Pancreas (tissue), 10 donors: ENCODE data around the gene AOPEP. TPM values are rescaled to one million over a fixed set of nuclear protein-coding genes. Genes with fewer than 3 reads are reported as not detected.

Experiments used
- ATAC-seq, 4 donors: fragments of 200-7000 bp; cut with Tn5 transposase; one replicate each; pipeline versions ENCODE4 v1.8.0 to v1.9.1; 2020; ENCODE audit warnings: mild to moderate bottlenecking in 4 of 4, moderate library complexity in 4 of 4
- DNase-seq, 6 donors: peaks; one replicate each; pipeline ENCODE4 v3.0.0-alpha.2; 2020
- FAIRE-seq: peaks from 2 replicates; lab custom pipeline; 2012; peaks lifted over from hg19 to GRCh38; lab: Jason Lieb, UNC
- H3K27ac ChIP-seq, 4 donors: fragments of 200-600 bp; sonication (generic); 1 replicate in 3 of 4; 2 replicates in 1 of 4; pipeline versions ENCODE4 v1.5.0 to v1.8.0; 2020
- H3K27me3 ChIP-seq, 4 donors: fragments of 200-600 bp; one replicate each; pipeline ENCODE4 v1.8.0; 2021
- H3K36me3 ChIP-seq, 3 donors: fragments of 200-600 bp; sonication (generic) in 1 of 3; one replicate each; pipeline versions ENCODE4 v1.5.0 to v1.8.0; 2020 to 2021
- H3K4me1 ChIP-seq, 3 donors: fragments of 200-600 bp; one replicate each; pipeline ENCODE4 v1.8.0; 2021
- H3K4me3 ChIP-seq, 4 donors: fragments of 200-600 bp; sonication (generic) in 2 of 4; one replicate each; pipeline versions ENCODE4 v1.5.0 to v1.8.0; 2020 to 2021
- H3K9me3 ChIP-seq, 4 donors: fragments of 200-600 bp; one replicate each; pipeline ENCODE4 v1.8.0; 2021
- CTCF ChIP-seq, 4 donors: fragments of 200-600 bp; sonication (generic) in 3 of 4; IDR thresholded peaks; one replicate each; pipeline versions ENCODE4 v1.5.0 to v1.8.0; 2021; ENCODE audit warnings: antibody characterized with exemption in 4 of 4
- WGBS, 2 donors: extraction: QIAGEN DNeasy Blood & Tissue Kit; methylation state at CpG; one replicate each; pipeline ENCODE4 v1.1.7; 2013; 5-methylcytosine and 5-hydroxymethylcytosine counted together
- intact Hi-C, 3 donors: fragments of 100-400 bp; cut with DNase I; formaldehyde crosslinking; loops; one replicate each; pipeline versions ENCODE4 v1.11.1 to v1.14.2; 2022
- polyA plus RNA-seq, 2 donors: library from polyadenylated mRNA; stranded (reverse); fragments of 200-250 nt; gene quantifications; one replicate each; pipeline ENCODE4 v1.2.3, GENCODE V29; 2013
- total RNA-seq, 6 donors: library from RNA; stranded (reverse); fragmentation: NEBNext Ultra II Directional in 4 of 6; extraction: Animal tissue kit (Norgen Biotek cat#: 25700) in 4 of 6; gene quantifications; one replicate each; pipeline versions ENCODE4 v1.2.1 to v1.2.4, GENCODE V29; 2021 to 2023
- donor health status: healthy with polysubstance abuse.
- donor health status: DM: no; HTN: no; CAD: no; lungs with moderate emphysema.
- donor health status: DM: no; HTN: no; CAD: no.
- donor health status: control.
- donor health status: control.
- donor health status: Bipolar disorder and iron deficiency.
- donor health status: DM: yes; HTN: yes; CAD: no.
- donor health status: DM: no; HTN: no; CAD: no.
- donor health status: DM: no; HTN: no; CAD: no.
- donor health status: DM: yes; HTN: yes; CAD: no.

AOPEP gene
- total and polyA plus RNA-seq, 8 donors: 50.5 to 140 (median 76.7) TPM

DNA sequence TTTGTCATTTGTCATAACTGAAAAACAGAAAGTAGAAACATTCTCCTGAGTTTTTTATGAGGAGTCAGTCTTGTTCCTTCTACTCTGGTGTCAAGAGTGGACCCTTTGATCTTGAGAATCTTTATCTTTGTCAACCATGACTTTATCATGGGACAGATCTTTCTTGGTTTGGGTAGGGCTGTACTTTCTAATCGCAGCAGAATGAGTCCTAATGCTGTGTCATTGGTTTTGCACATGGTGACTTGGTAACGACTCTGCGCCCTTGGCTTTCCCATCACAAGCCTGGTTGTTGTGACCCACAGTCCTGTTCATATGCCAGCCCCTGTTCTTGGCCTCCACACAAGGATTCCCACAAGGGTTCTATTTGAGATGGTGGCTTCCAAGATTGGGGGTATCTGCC lies 45.6 kb downstream of the AOPEP start:
- Histone ChIP-seq H3K36me3 (no peaks in the 10 kb centered on the region), H3K4me3 (no peak overlapping the region), H3K27ac (no peak overlapping the region), H3K27me3 (no peaks in the 10 kb centered on the region), H3K4me1 (no peaks in the 10 kb centered on the region), H3K9me3 (no peaks in the 10 kb centered on the region)
- 92 to 94% methylated on average over 3 of the region's 3 CpGs for WGBS, 2 donors
- FAIRE-seq (no peak), ATAC-seq (no peak), DNase-seq (no peak)
- TF ChIP-seq CTCF (IDR thresholded peaks at IDR 0.05): no peak
- intact Hi-C loops: loop anchor here in 1 of 3 donors (10.0 kb wide), 1 partner anchor 87 kb away; no protein-coding TSS in a partner anchor

DNA sequence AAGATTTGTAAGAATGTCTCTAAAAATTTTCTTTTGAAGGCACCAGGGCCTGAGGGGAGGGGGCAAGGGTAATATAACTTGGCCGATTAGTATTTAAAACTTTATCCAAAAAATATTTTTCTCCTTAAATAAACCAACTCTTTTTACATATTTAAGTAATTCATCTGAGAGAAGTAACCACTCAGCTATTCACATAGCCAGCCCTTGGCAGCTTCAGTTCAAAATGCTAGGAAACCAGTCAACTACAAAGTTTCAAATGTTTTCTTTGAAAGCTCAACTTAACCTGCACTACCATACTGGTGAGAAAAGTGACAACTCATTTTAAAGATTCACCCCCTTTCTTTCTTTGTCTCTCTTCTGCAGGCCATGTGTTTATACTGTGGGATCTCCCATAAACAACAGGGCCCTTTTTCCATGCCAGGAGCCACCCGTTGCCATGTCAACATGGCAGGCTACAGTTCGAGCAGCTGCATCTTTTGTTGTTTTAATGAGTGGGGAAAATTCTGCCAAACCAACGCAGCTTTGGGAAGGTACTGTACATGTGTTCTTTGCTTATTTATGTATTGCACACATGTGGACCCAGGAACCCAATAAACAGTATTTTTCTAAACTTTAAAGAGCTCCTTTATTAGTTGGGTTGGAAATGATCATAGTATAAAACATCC lies 46.3 kb downstream of the AOPEP start:
- FAIRE-seq: no peak
- 81 to 87% methylated on average over 4 of the region's 4 CpGs for WGBS, 2 donors
- no peaks in the 10 kb centered on the region for H3K36me3 ChIP-seq
- no peaks in the 10 kb centered on the region for H3K27me3 ChIP-seq
- no peak overlapping the region for H3K4me3 ChIP-seq
- H3K4me1 ChIP-seq: no peaks in the 10 kb centered on the region
- H3K9me3 ChIP-seq: no peaks in the 10 kb centered on the region
- intact Hi-C loops: loop anchor here in 1 of 3 donors (10.0 kb wide), 1 partner anchor 88 kb away; no protein-coding TSS in a partner anchor
- ATAC-seq: no peak
- no peak for TF ChIP-seq CTCF (IDR thresholded peaks at IDR 0.05)
- no peak overlapping the region for H3K27ac ChIP-seq
- no peak for DNase-seq

DNA sequence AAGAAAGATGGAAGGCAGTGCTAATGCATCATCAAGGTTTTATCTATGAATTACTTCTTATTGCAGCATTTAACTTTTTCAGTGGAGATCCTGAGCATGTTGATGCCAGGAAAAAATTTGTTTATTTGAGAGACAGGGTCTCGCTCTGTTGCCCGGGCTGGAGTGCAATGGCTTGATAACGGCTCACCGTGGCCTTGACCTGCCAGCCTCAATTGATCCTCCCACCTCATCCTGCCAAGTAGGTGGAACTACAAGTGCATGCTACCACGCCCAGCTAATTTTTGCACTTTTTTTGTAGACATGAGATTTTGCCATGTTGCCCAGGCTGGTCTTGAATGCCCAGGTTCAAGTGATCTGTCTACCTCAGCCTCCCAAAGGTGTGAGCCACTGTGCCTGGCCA lies 47.2 kb downstream of the AOPEP start:
- WGBS, 2 donors: 47 to 53% methylated on average over 5 of the region's 5 CpGs
- H3K27me3 ChIP-seq: no peaks in the 10 kb centered on the region
- FAIRE-seq: no peak

DNA sequence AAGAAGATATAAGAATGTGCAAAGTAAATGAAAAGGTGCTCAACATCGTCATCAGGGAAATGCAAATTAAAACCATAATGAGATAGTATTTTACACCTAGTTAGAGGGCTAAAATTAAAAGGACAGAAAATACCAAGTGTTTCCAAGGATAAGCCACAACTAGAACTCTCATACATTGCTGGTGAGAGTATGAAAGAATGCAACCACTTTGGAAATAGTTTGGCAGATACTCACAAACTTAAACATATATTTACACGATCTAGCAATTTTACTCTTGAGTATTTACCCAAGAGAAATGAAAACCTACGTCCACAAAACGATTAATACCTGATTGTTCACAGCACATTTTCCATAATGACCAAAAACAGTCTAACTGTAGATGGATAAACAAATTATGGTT lies 51.5 kb downstream of the AOPEP start:
- no peak for ATAC-seq
- no peaks in the 10 kb centered on the region for H3K36me3 ChIP-seq
- no peak overlapping the region for H3K27ac ChIP-seq
- TF ChIP-seq CTCF (IDR thresholded peaks at IDR 0.05): no peak
- H3K27me3 ChIP-seq: no peaks in the 10 kb centered on the region
- peaks cover 0 to 11% (median 6%) of the 10 kb centered on the region in 3 donors for H3K4me1 ChIP-seq
- intact Hi-C loops: loop anchor here in 1 of 3 donors (10.0 kb wide), 1 partner anchor 93 kb away; no protein-coding TSS in a partner anchor
- 72 to 82% methylated on average over 4 of the region's 4 CpGs for WGBS, 2 donors
- H3K9me3 ChIP-seq: no peaks in the 10 kb centered on the region
- no peak for FAIRE-seq
- no peak for DNase-seq
- no peak overlapping the region for H3K4me3 ChIP-seq

More for the DNA sequence above, 47.2 kb downstream of the AOPEP start:
- no peaks in the 10 kb centered on the region for H3K9me3 ChIP-seq
- H3K4me1 ChIP-seq: no peaks in the 10 kb centered on the region
- no peak overlapping the region for H3K27ac ChIP-seq
- no peak for ATAC-seq
- no peak for TF ChIP-seq CTCF (IDR thresholded peaks at IDR 0.05)
- intact Hi-C loops: loop anchor here in 1 of 3 donors (10.0 kb wide), 1 partner anchor 89 kb away; no protein-coding TSS in a partner anchor
- no peak overlapping the region for H3K4me3 ChIP-seq
- no peak for DNase-seq
- H3K36me3 ChIP-seq: no peaks in the 10 kb centered on the region

GRCh38 chr9:94779031-94779430 lies 52.5 kb downstream of the AOPEP start:
- 59 to 65% methylated on average over 2 of the region's 2 CpGs for WGBS, 2 donors
- no peak for TF ChIP-seq CTCF (IDR thresholded peaks at IDR 0.05)
- no peaks in the 10 kb centered on the region for H3K27me3 ChIP-seq
- no peaks in the 10 kb centered on the region for H3K9me3 ChIP-seq
- no peak overlapping the region for H3K27ac ChIP-seq
- intact Hi-C loops: loop anchor here in 1 of 3 donors (10.0 kb wide), 1 partner anchor 94 kb away; no protein-coding TSS in a partner anchor
- no peak for DNase-seq
- FAIRE-seq: no peak
- H3K4me1 ChIP-seq: peaks cover 0 to 11% (median 6%) of the 10 kb centered on the region in 3 donors
- no peak overlapping the region for H3K4me3 ChIP-seq
- ATAC-seq: no peak
- H3K36me3 ChIP-seq: no peaks in the 10 kb centered on the region
